Activated CD8-positive, alpha-beta memory T cell treated with anti-CD3 and anti-CD28 coated beads for 4 hours (primary cell): ENCODE measurements around the gene SESN3.
"Not testable (repeated sequence)": the region's sequence is repeated elsewhere in the genome, so short reads cannot be mapped to it uniquely, and the experiment has no call there.

Experiments used
- DNase-seq, 2 donors: peaks; one replicate each; pipeline ENCODE4 v3.0.0-alpha.2; 2020; ENCODE audit warnings: low read depth in 2 of 2

The SESN3 gene

DNA sequence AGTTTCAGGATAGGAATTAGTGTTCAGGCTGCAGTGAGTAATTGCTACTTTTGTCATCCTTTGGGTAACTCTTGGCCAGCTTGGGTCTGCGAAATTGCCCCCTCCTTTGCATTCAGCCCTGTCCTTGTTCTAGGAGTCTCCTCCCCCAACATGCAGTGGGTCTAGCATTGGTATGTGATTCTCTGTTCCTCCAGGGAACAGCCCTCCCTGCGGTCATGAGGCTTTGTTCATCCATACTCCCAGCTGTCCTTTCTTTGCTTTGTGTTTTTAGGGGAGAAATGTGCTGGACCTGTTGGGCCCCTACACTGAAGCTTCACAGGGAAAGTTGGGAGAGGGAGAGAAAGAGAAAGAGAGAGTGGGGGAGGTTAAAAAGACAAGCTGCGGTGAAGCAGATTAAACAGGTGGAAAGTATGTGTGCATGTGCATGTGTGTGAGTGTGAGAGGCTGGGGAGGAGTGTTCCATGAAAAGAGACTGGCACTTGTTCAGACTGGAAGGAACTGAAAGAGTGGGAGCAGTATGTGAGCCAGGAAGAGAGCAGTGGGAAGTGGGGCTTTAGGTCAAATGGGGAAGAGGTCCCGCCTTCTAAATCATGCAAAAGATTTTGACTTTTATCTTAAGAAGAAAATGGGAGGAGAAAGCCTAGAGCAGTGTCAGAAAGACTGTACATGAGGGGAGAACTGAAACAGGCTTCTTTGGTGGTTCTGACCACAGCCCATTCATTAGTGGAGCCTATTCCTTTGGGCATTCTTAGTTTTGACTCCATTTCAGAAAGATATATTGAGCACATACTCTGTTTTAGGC is 17.9 kb upstream of the SESN3 start:
- no peak for DNase-seq

DNA sequence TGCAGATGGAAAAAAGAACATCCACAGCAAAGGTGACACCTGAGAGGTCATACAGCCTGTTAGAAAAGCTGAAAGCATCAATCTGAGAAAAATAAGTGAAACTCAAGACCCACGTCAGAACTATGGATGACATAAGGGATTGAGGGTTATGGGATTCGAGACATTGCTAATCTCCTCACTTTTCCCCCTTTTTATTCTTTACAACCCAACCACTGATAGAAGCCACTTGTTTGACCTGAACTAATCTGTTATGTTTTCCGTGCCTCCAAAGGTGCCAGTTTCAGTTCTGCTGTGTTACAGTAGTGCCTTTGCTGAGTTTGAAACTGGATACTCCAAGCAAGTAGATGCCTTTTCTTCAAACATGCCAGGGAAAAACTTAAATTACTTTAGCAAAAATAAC is 16.9 kb upstream of the SESN3 start:
- DNase-seq = no peak

DNA sequence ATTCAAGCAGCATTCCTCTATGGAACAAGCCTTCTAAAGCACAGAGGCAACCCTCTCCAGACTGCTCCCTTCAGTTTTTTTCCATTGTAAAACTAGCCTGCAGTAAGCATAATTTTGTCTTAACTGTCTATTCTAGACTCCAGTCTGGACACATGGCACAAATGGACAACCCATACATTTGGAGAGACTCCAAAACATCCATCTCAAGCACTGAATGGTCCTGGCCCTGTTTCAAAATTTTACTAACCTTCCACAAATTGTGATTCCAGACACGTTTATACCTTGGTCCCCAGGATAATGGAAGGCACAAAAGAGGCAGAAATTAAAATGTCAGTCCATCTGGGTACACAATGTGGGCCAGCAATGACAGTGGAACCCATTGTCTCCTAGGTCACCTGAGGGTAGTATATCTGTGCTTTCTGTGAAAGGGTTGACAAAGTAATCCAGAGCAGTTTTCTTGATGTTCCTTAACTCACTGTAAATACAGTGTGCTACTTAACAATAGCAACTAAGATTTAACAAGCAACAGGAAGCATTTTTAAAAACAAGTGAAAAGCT is 16.2 kb upstream of the SESN3 start:
- DNase-seq = no peak

DNA sequence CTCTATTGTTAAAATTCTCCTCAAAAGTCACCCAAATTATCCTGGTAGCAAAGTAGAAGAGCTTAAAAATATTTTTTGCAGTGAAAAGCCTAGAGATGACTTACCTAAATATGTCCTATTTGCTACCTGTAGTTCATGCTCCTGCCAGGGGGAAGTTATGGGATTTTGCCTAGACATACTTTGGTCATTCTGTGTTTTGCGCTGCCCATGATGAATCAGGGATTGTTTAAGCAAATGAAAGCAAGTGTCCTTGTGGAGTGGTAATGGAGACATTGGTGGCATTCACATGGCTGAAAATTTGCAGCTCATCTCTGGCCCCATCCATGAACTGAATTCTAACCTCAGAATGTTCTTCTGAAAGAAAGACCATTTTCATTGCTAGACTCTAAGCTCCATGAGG is 14.6 kb upstream of the SESN3 start:
- no peak for DNase-seq

DNA sequence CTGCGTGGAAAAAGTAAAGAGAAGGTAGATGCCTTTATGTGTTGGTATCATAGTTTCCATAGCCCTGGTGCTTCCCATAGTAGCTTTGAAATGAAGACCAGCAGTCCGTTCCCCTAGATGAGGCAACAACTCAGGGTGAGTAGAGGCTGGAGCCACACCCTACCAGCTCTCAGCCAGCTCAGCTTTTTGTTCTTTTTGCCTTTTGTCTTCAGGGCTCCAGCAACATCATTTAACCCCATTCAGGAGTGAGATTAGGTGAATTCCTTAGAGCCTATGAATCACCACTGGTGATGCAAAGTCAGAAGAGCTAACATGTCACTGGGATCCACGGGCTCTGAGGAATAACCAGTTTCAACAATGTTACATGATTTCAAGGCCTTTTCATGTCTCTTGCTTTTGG is 14.0 kb upstream of the SESN3 start:
- no peak for DNase-seq

DNA sequence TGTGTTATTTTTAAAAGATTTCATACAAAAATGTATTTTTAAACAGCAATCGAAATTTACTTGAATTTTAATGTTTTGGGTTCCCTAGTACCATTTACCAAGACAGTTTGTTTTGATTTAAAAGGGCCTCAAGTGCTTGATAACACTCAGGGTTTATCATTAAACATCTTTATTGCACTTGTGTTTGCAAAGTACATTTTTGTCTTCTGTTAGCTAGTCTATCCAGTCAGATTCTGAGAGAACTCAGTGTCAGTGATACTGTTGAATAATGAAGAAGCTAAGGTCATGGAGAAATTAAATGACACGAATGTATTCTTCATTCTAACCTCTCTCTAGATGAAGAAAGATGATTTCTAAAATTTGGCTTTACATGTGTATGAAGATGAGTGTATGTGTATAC is 12.7 kb upstream of the SESN3 start:
- no peak for DNase-seq

GRCh38 chr11:95242845-95243605 is 12.0 kb upstream of the SESN3 start:
- DNase-seq = no peak

DNA sequence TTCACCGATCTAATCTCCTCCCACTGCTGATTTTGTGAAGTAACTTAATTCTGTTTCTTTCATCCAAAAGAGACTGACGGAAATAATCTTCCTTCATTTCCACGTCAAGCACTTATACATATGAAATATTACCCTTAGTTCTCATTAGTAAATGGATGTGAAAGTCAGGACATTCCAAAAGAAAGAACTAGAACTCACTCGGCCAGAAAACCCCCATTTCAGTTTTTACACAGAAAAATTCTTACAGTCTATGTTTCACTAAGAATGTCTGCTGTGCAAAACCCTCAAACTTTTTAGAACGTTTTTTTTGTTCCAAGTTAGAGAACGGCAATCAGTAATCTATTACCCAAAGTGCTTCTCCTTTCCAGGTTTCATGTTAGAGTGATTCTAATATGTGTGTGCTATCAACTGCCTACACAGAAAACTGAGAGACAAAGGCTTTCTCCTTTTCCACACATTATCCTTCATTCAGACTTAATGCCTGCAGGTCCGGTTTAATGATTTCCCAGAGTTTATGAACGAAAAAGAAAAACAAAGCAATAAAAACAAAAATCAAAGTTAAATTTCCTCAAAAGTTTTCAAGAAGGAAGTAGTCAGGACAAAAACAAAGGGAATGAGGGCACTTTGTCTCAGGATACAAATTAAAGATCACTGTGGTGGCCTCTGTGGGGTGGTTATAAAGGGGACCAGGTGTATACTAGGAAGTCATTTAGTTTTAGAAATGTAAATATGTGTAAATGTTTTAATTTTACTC is 11.3 kb upstream of the SESN3 start:
- no peak for DNase-seq

DNA sequence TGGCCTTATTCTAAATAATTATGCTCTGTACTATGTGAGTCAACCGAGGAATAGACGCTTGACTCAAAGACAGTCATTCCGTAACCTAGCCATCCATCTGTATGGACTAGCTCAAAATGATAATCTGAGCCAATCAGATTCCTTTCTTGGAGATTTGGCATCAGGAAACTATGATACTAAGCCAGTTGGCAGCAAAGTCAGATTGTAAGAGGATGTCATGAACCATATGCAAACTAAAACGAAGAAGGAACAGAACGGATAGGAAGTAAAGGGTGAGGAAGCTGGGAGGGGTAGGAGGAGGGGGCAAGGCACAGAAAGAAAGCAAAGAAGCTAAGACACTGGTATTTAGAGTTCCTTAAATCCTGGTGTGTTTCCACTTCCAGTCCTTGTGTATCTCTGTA is 10.7 kb upstream of the SESN3 start:
- no peak for DNase-seq

DNA sequence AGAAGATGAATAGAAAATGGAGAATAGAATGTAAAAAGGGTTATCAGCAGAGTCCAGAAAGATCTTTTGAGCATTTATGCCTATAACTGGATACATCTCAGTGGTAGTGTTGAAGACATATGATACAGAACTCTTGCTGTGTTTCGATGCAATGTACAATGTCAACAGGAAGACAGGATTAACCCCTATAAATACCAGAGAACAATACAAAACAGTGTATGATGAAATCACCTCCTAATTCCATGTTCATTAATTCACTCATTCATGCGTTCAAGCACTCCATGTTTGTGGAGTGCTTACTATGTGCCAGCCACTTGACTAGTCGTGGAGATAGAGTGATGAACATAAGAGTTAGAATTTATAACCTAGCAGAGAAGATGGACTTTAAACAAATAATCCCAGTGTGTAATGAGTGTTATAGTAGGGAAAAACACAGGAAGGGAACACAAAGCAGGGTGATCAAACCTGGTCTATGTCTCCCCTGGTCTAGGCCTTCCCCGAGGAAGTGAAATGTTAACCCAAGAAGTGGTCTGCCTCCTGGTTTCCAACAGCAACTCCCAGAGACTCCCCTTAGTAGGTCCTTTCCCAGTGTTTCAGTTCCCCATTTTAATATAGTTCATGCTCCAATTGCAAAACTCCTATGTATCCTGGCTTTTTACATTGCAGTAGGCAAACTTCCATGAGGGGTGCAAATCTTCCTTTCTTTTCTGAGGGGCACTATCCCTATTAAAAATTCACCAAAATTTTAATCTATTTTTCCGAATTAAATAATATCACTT is 9.1 kb upstream of the SESN3 start:
- no peak for DNase-seq

DNA sequence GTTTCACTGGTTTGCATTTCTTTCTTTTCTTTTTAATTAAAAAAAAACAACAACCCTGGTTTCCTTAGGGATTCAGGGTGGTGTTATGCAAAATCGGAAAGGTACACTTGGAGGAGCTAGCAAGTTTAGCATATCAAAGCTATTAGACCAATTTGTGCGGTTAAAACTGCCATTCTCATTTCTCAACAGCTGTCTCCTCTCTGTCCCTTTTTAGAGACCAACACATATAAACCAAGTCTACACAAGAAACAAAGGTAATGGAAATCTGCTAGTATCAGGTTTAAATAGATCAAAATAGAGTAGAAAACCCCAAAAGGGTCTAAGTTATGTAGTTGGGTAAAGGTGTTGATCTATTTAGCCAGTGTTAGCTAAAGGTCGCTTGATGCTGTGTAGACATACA is 1.7 kb upstream of the SESN3 start:
- no peak for DNase-seq

GRCh38 chr11:95231881-95232605 is 1.0 kb upstream of the SESN3 start:
- DNase-seq = peak; percentile 10 to 13

GRCh38 chr11:95230810-95231126 is 234 bp downstream of the SESN3 start:
- DNase-seq = no peak

GRCh38 chr11:95229993-95230809 is 801 bp downstream of the SESN3 start:
- no peak for DNase-seq

GRCh38 chr11:95229199-95229992 is 1.6 kb downstream of the SESN3 start:
- no peak for DNase-seq

DNA sequence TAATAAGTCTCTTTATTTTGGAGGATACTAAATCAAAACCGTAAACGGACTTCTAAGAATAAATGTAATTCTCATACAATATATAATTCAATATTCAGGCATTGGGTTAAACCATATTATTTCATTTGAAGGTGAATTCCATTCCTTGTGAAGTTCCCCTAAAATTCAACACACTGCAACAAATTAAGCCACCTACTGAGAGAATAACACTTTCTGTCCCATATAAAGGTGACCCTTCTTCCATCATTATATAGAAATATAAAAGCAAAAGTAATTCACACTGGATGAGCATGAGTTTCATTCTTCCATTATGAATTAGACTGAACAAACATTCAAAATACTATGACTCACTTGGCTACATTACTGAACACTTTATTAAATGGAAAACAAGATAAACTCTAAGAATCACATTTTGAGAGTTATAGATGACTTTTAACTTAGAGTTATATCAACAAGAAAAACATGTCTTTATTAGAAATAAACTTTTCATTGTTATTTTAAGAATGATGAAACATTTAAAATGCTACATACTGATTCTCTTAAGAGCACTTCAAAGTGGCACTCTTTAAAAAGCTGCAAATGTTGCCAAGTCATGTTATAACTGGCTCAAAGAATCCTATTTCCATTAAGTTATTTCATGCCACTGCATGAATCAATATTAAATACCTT is 2.8 kb downstream of the SESN3 start:
- DNase-seq = no peak

DNA sequence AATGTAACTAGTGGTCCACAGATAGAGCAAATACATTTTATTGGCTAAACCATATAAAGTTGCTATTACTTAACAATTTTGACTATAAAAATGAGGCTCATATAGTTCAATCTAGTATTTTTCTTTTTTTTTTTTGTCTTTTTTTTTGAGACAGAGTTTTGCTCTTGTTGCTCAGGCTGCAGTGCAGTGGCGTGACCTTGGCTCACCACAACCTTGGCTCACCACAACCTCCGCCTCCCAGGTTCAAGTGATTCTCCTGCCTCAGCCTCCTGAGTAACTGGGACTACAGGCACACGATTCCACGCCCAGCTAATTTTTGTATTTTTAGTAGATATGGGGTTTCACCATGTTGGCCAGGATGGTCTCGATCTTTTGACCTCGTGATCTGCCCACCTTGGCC is 3.9 kb downstream of the SESN3 start:
- not testable (repeated sequence) for DNase-seq

DNA sequence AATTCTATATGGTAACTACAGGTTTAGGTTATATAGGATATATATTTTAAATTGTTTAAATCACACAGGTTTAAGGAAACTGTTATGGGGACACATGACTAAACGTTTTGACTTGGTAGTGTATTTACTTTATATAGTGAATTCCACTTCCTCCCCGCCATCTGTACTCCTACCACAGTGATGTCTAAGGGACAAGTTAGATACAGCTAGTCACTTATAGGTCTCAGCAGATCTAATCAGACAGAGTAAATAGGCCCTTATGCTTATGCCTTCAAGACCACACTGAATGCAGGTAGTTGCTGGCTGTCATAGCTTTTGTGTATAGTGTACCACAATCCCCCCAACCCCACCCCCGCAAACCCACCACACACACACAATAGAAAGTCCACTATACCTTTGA is 8.2 kb downstream of the SESN3 start:
- DNase-seq = no peak

- DNase-seq = no peak
These were observed 11.4 kb downstream of the SESN3 start for GRCh38 chr11:95219599-95219998.
